Parathyroid adenoma (tissue), 2 donors: Measurements from ENCODE around the gene MEA1.
"Not testable (repeated sequence)": the region's sequence is repeated elsewhere in the genome, so short reads cannot be mapped to it uniquely, and the experiment has no call there.

Experiments used
- H2AFZ ChIP-seq: fragments of 300-600 bp; sonication (generic); one replicate; pipeline ENCODE4 v1.7.0; 2017; ENCODE audit warnings: antibody characterized with exemption, mild to moderate bottlenecking
- H3K27ac ChIP-seq: fragments of 300-600 bp; sonication (generic); one replicate; pipeline ENCODE4 v1.7.0; 2017
- H3K27me3 ChIP-seq: fragments of 300-600 bp; sonication (generic); one replicate; pipeline ENCODE4 v1.7.0; 2017; ENCODE audit warnings: low read length; ENCODE audit not compliant: control insufficient read depth, insufficient read depth
- H3K36me3 ChIP-seq: fragments of 300-600 bp; sonication (generic); one replicate; pipeline ENCODE4 v1.7.0; 2017; ENCODE audit warnings: low read length; ENCODE audit not compliant: control insufficient read depth, insufficient read depth
- H3K4me1 ChIP-seq: fragments of 300-600 bp; sonication (generic); one replicate; pipeline ENCODE4 v1.7.0; 2017; ENCODE audit warnings: control low read depth
- H3K4me2 ChIP-seq: fragments of 300-600 bp; sonication (generic); one replicate; pipeline ENCODE4 v1.7.0; 2017; ENCODE audit warnings: low read length
- H3K4me3 ChIP-seq: fragments of 300-600 bp; sonication (generic); one replicate; pipeline ENCODE4 v1.7.0; 2017; ENCODE audit warnings: low read depth, low read length
- H3K79me2 ChIP-seq: fragments of 300-600 bp; sonication (generic); one replicate; pipeline ENCODE4 v1.7.0; 2017; ENCODE audit warnings: control low read depth
- H3K9ac ChIP-seq: fragments of 300-600 bp; sonication (generic); one replicate; pipeline ENCODE4 v1.7.0; 2017; ENCODE audit warnings: mild to moderate bottlenecking
- H3K9me3 ChIP-seq: fragments of 300-600 bp; sonication (generic); one replicate; pipeline ENCODE4 v1.7.0; 2017; ENCODE audit warnings: low read length; ENCODE audit not compliant: control insufficient read depth
- TF ChIP-seq, protein P1 (sequence below): fragments of 300-600 bp; sonication (generic); IDR thresholded peaks from one replicate; pipeline ENCODE4 v1.7.0; 2017; ENCODE audit warnings: antibody characterized with exemption, mild to moderate bottlenecking
- donor health status: primary hyperparathyroidism.

The MEA1 gene

DNA sequence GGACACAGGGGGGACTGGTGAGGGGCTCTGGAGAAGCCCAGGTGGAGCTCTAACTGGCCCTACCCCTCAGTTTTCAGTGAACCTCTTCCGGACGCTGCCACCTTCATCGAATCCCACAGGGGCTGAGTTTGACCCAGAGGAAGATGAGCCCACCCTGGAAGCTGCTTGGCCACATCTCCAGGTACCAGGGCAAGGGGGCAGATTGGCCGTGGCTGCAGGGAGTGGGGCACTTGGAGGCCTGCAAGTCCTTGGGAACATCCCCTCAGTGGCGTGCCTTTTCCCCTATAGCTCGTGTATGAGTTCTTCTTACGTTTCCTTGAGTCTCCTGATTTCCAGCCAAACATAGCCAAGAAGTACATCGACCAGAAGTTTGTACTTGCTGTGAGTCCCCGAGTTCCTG, 6.6 kb downstream of the MEA1 start:
- Histone ChIP-seq H3K36me3 (no peaks in the 10 kb centered on the region), H3K4me2 (no peak overlapping the region), H3K27ac (no peak overlapping the region), H3K79me2 (no peaks in the 10 kb centered on the region), H3K4me3 (no peak overlapping the region), H3K27me3 (no peaks in the 10 kb centered on the region), H3K9ac (no peak overlapping the region), H2AFZ (no peak overlapping the region), H3K9me3 (no peaks in the 10 kb centered on the region), H3K4me1 (no peaks in the 10 kb centered on the region)
- TF ChIP-seq, protein P1, sequence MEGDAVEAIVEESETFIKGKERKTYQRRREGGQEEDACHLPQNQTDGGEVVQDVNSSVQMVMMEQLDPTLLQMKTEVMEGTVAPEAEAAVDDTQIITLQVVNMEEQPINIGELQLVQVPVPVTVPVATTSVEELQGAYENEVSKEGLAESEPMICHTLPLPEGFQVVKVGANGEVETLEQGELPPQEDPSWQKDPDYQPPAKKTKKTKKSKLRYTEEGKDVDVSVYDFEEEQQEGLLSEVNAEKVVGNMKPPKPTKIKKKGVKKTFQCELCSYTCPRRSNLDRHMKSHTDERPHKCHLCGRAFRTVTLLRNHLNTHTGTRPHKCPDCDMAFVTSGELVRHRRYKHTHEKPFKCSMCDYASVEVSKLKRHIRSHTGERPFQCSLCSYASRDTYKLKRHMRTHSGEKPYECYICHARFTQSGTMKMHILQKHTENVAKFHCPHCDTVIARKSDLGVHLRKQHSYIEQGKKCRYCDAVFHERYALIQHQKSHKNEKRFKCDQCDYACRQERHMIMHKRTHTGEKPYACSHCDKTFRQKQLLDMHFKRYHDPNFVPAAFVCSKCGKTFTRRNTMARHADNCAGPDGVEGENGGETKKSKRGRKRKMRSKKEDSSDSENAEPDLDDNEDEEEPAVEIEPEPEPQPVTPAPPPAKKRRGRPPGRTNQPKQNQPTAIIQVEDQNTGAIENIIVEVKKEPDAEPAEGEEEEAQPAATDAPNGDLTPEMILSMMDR: no peak

DNA sequence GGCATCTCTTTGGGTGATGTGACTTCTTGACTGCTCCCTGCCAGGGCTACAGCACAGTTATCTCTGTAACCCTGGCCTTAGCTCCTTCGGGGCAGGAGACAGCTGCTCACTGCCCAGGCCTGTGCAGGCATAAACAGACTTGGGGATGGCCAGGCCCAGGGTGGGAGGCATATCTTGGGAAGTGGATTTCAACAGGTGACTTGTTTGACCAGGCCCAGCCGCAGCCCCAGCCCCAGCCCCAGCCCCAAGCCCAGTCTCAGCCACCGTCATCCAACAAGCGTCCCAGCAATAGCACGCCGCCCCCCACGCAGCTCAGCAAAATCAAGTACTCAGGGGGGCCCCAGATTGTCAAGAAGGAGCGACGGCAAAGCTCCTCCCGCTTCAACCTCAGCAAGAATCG, 7.5 kb downstream of the MEA1 start:
- Histone ChIP-seq H3K27me3 (no peaks in the 10 kb centered on the region), H3K9me3 (no peaks in the 10 kb centered on the region), H3K4me3 (no peak overlapping the region), H3K4me2 (no peak overlapping the region), H3K27ac (no peak overlapping the region), H2AFZ (no peak overlapping the region), H3K79me2 (peaks cover 2% of the 10 kb centered on the region), H3K36me3 (no peaks in the 10 kb centered on the region), H3K9ac (no peak overlapping the region), H3K4me1 (no peaks in the 10 kb centered on the region)
- TF ChIP-seq, protein P1: no peak

DNA sequence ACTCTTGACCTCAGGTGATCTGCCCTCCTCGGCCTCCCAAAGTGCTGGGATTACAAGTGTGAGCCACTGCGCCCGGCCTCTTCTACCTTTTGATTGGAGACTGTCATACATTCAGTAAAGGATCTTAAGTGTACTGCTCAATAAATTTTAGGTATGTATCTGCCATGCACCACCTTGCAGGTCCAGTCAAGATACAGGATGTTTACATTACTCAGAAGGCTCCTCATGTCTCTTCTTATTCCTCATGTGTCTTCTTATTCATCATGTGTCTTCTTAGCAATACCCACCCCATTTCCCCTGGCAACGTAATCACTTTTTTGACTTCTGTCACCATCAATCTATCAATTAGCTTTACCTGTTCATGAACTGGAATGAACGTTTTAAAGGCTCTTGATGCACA, 7.9 kb downstream of the MEA1 start:
- Histone ChIP-seq H3K27ac (no peak overlapping the region), H3K4me2 (no peak overlapping the region), H3K4me1 (no peaks in the 10 kb centered on the region), H3K27me3 (no peaks in the 10 kb centered on the region), H3K36me3 (no peaks in the 10 kb centered on the region), H3K4me3 (no peak overlapping the region), H2AFZ (no peak overlapping the region), H3K79me2 (peaks cover 2% of the 10 kb centered on the region), H3K9me3 (no peaks in the 10 kb centered on the region), H3K9ac (no peak overlapping the region)
- TF ChIP-seq, protein P1: no peak

DNA sequence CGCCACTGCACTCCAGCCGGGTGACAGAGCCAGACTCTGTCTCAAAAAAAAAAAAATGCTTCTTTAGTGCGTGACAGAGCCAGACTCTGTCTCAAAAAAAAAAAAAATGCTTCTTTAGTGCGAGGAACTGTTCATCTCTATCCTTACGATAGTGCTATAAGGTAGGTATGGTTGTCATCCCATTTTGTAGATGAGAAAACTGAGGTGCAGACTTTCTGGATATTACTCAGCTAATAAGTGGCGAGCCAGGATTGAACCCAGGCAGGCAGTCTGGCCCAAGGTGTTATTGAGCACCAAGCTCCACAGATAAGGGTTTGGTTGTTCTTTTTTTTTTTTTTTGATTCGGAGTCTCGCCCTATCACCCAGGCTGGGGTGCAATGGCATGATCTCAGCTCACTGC, 11.9 kb downstream of the MEA1 start:
- TF ChIP-seq, protein P1: no peak
- Histone ChIP-seq H3K4me3 (no peak overlapping the region), H3K79me2 (peaks cover 17% of the 10 kb centered on the region), H3K4me2 (no peak overlapping the region), H2AFZ (no peak overlapping the region), H3K9me3 (no peaks in the 10 kb centered on the region), H3K27ac (no peak overlapping the region), H3K36me3 (no peaks in the 10 kb centered on the region), H3K4me1 (no peaks in the 10 kb centered on the region), H3K9ac (no peak overlapping the region), H3K27me3 (no peaks in the 10 kb centered on the region)

DNA sequence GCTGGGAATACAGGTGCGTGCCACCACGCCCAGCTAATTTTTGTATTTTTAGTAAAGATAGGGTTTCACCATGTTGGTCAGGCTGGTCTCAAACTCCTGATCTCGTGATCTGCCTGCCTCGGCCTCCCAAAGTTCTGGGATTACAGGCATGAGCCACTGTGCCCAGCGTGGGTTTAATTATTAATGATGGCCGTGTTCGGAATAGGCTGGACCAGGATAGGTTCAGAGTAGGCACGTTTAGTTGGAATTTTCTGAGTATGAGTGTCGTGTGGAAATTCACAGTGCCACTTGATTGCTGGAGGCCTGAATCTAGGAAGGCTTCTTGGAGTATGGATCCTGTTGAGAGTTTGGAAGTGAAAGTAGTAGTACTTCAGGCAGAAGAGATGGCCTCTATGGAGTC, 15.5 kb downstream of the MEA1 start:
- H3K4me1 ChIP-seq, H2AFZ ChIP-seq, H3K4me2 ChIP-seq, H3K27me3 ChIP-seq, H3K4me3 ChIP-seq, H3K27ac ChIP-seq, H3K9ac ChIP-seq, H3K9me3 ChIP-seq, H3K36me3 ChIP-seq: not testable (repeated sequence)
- peaks cover 17% of the 10 kb centered on the region for H3K79me2 ChIP-seq
